ENCODE data around the gene ACSS1.

DNA sequence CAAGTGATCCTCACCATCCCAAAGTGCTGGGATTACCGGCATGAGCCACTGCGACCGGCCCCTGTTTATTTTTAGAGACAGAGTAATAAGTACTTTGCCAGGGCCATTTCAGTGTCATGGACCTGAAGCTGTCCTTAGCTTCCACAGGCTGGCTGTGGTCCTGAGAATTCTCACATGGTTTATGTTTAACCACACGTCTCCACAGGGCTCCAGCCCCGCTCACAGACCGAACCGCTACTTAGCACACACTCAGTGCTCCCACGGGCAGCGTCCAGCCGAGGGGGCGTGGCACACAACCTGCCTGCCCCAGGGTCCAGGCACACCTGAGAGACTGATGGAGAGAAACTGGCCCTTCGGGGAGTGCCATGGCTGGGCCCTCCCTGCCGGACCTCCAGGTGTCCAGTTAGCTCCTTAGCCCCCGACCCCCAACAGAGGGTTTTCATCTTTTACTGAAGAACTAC, 11.7 kb downstream of the ACSS1 start:
- TF ChIP-seq BHLHE40 (IDR thresholded peaks at IDR 0.05; ENCODE audit: borderline replicate concordance): no peak
- no peak for TF ChIP-seq FOXM1 (IDR thresholded peaks at IDR 0.05; ENCODE audit: borderline replicate concordance)
- TF ChIP-seq PKNOX1 (IDR thresholded peaks at IDR 0.05): no peak
- TF ChIP-seq HDGF (IDR thresholded peaks at IDR 0.05; ENCODE audit: borderline replicate concordance): no peak
- TF ChIP-seq L3MBTL2 (conservative IDR thresholded peaks at IDR 0.05): no peak
- no peak for TF ChIP-seq SP1 (IDR thresholded peaks at IDR 0.05)
- no peak for TF ChIP-seq ELF4 (IDR thresholded peaks at IDR 0.05)
- no peak for TF ChIP-seq TARDBP (IDR thresholded peaks at IDR 0.05)
- no peak for TF ChIP-seq NFRKB (IDR thresholded peaks at IDR 0.05)
- no peak for TF ChIP-seq FOXA1 (IDR thresholded peaks at IDR 0.05)

Measured in HEK293T (cell line).